Right ventricle myocardium superior (tissue), 1 donor: ENCODE results near the gene RETREG2. TPM values are rescaled to one million over a fixed set of nuclear protein-coding genes. Genes with fewer than 3 reads are reported as not detected.

Experiments
- ATAC-seq: fragments of 200-7000 bp; cut with Tn5 transposase; one replicate; pipeline ENCODE4 v1.9.1; 2020; ENCODE audit warnings: mild to moderate bottlenecking; ENCODE audit not compliant: poor library complexity
- DNase-seq: peaks from one replicate; pipeline ENCODE4 v3.0.0-alpha.2; 2020
- intact Hi-C: fragments of 100-400 bp; cut with DNase I; formaldehyde crosslinking; loops from one replicate; pipeline ENCODE4 v1.11.2; 2022
- total RNA-seq: library from RNA; stranded (reverse); fragmentation: NEBNext Ultra II Directional; extraction: Animal tissue kit (Norgen Biotek cat#: 25700); gene quantifications from one replicate; pipeline ENCODE4 v1.2.1, GENCODE V29; 2021
- donor health status: DM: no; HTN: yes; CAD: no; lungs with severe emphysema.

Gene RETREG2
- total RNA-seq, 1 donor from 2014 or later = 36.8 TPM

- no peak for ATAC-seq
These were observed 44.0 kb downstream of the RETREG2 start for GRCh38 chr2:219221957-219222518.

GRCh38 chr2:219223831-219224610, 45.9 kb downstream of the RETREG2 start:
- intact Hi-C loops = no loop called here
- DNase-seq = no peak
- no peak for ATAC-seq

More at GRCh38 chr2:219221957-219222518, 44.0 kb downstream of the RETREG2 start:
- intact Hi-C loops = no loop called here
- DNase-seq = no peak

- no peak for ATAC-seq
- intact Hi-C loops = no loop called here
- no peak for DNase-seq
These were observed 47.3 kb downstream of the RETREG2 start for GRCh38 chr2:219225350-219225749.

GRCh38 chr2:219228041-219228910, 50.2 kb downstream of the RETREG2 start:
- intact Hi-C loops = no loop called here
- no peak for ATAC-seq

GRCh38 chr2:219228911-219229304, 50.8 kb downstream of the RETREG2 start:
- DNase-seq (no peak), ATAC-seq (no peak)
- intact Hi-C loops = no loop called here

More at GRCh38 chr2:219228041-219228910, 50.2 kb downstream of the RETREG2 start:
- DNase-seq = no peak

GRCh38 chr2:219229305-219230058, 51.4 kb downstream of the RETREG2 start, which contains the start of the genes ANKZF1 and ATG9A:
Gene ANKZF1, plus strand, starts transcription at chr2:219229806. Its CDS starts 452 bp downstream, at chr2:219230258.
Gene ATG9A, minus strand, starts transcription at chr2:219229636. Its CDS starts 1,612 bp downstream, at chr2:219228024.
- DNase-seq (peak; percentile 99), ATAC-seq (peak; percentile 99)
- intact Hi-C loops = no loop called here

- ATAC-seq (peak; percentile 7), DNase-seq (peak; percentile 66)
These were observed 52.0 kb downstream of the RETREG2 start for GRCh38 chr2:219230059-219230540.

GRCh38 chr2:219234331-219234730, 56.3 kb downstream of the RETREG2 start:
- DNase-seq (no peak), ATAC-seq (no peak)
- intact Hi-C loops = no loop called here

More at GRCh38 chr2:219230059-219230540, 52.0 kb downstream of the RETREG2 start:
- intact Hi-C loops = no loop called here

Other genes with a start within 250 kb of the RETREG2 start
- not detected for gene CDK5R2, start 218.6 kb upstream of the RETREG2 start, total RNA-seq
- not detected for gene FEV, start 193.1 kb upstream of the RETREG2 start, total RNA-seq
- not detected for gene CRYBA2, start 184.9 kb upstream of the RETREG2 start, total RNA-seq
- not detected for gene CFAP65, start 136.8 kb upstream of the RETREG2 start, total RNA-seq
- gene IHH, start 117.4 kb upstream of the RETREG2 start, total RNA-seq = not detected
- gene NHEJ1, start 17.5 kb upstream of the RETREG2 start, total RNA-seq = 7.5 TPM
- gene SLC23A3, start 8.2 kb upstream of the RETREG2 start, total RNA-seq = 1.4 TPM
- 69.3 TPM for gene CNPPD1, start 1.4 kb upstream of the RETREG2 start, total RNA-seq
- 21.3 TPM for gene ZFAND2B, start 28.5 kb downstream of the RETREG2 start, total RNA-seq
- gene ABCB6, start 40.7 kb downstream of the RETREG2 start, total RNA-seq = 25.2 TPM
- gene ATG9A, start 51.4 kb downstream of the RETREG2 start, total RNA-seq = 86.3 TPM
- gene ANKZF1, start 51.5 kb downstream of the RETREG2 start, total RNA-seq = 27.3 TPM
- gene GLB1L, start 67.2 kb downstream of the RETREG2 start, total RNA-seq = 1.4 TPM
- gene STK16, start 67.2 kb downstream of the RETREG2 start, total RNA-seq = 16.7 TPM
- gene TUBA4B, start 75.0 kb downstream of the RETREG2 start, total RNA-seq = not detected
- gene TUBA4A, start 75.6 kb downstream of the RETREG2 start, total RNA-seq = 84.3 TPM
- 83.3 TPM for gene DNAJB2, start 101.1 kb downstream of the RETREG2 start, total RNA-seq
- gene PTPRN, start 131.1 kb downstream of the RETREG2 start, total RNA-seq = not detected
- not detected for gene RESP18, start 154.5 kb downstream of the RETREG2 start, total RNA-seq
- gene DNPEP, start 209.6 kb downstream of the RETREG2 start, total RNA-seq = 76.5 TPM
- 12,920 TPM for gene DES, start 240.1 kb downstream of the RETREG2 start, total RNA-seq